NOMO-1 treated with DMSO at 0.1 percent for 48 hours (cell line): Measurements from ENCODE around the gene COL8A2.
"Not testable (repeated sequence)": the region's sequence is repeated elsewhere in the genome, so short reads cannot be mapped to it uniquely, and the experiment has no call there.

ENCODE experiments used
- DNase-seq: peaks from one replicate; lab custom pipeline; 2025; ENCODE audit not compliant: unreplicated experiment; lab: John Stamatoyannopoulos, UW

Gene COL8A2

DNA sequence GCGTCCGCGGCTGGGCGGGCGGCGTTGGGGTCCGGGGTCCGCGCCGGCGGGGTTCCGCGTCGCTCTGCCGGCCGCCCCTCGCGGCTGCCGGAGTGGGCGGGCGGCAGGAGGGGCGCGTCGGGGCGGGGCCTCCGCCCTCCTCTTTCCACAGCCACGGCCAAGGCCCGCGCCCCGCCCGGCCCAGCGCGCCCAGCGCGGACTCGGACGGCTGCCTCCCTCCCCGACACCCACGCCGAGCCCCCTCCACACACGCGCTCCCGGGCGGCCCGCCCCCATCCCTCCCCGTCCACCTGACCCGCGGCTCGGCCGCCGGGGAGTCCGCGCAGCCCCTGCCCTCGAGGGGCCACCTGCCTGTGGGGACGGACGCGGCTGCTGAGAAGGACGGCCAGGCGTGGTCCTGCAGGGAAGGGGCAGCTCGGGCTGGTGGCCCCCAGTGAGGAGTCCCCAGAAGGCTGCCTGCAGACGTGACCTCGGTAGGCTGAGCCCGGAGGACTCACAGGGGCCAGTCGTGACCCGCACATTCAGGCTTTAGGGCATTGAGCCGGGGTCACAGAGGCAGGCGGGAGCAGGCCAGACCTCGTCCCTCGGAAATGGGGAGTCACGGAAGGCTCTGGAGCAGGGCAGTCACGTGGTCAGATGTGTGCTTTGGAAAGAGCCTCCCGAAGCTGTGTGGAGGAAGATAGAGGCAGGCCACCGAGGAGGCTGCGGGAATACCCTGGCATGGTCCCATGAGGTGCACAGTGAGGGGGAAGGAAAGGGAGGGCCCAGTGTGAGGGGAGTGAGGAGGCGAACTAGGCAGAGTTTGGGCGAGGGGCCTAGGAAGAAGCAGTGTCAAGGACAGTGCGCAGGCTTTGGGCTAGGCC is at the start of gene COL8A2:
Gene COL8A2 (minus strand): TSS at position 94 of the 863 bp plus-strand sequence. CDS start 24,980 bp downstream, outside the sequence.
- DNase-seq = no peak

GRCh38 chr1:36174713-36175112 is 49.7 kb upstream of the COL8A2 start:
- DNase-seq = no peak

- no peak for DNase-seq
Measured at GRCh38 chr1:36172983-36173382, 48.0 kb upstream of the COL8A2 start.

DNA sequence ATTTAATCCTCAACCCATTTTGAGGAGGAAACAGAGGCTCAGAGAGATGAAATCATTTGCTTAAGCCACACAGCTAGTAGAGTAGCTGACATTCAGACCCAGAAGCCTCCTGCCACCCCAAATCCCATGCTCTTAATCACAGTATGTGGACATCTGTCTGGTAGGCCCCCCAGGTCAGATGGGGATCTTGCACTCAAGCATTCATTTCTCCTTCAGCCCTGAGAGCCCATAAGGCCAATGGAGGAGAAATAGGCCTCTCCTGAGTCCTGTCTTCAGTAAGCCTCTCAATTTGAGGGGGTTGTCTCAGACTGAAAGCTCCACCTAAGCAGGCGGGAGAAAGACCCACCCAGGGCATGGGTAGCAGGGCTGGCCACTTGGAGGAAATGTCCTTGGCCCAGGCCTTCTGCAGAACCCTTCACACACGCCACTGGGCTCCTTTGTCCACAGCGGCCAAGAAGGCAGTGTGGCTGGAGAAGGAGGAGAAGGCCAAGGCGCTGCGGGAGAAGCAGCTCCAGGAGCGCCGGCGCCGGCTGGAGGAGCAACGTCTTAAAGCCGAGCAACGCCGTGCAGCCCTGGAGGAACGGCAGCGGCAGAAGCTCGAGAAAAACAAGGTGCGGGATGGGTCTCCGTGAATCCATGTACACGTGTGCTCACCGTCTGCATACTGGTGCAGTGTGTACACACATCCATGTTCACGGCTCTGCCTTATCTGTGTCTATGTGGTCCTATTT is 47.2 kb upstream of the COL8A2 start:
- DNase-seq = no peak

GRCh38 chr1:36170643-36171412 is 45.8 kb upstream of the COL8A2 start:
- DNase-seq = no peak

GRCh38 chr1:36168514-36168913 is 43.5 kb upstream of the COL8A2 start:
- DNase-seq = no peak

DNA sequence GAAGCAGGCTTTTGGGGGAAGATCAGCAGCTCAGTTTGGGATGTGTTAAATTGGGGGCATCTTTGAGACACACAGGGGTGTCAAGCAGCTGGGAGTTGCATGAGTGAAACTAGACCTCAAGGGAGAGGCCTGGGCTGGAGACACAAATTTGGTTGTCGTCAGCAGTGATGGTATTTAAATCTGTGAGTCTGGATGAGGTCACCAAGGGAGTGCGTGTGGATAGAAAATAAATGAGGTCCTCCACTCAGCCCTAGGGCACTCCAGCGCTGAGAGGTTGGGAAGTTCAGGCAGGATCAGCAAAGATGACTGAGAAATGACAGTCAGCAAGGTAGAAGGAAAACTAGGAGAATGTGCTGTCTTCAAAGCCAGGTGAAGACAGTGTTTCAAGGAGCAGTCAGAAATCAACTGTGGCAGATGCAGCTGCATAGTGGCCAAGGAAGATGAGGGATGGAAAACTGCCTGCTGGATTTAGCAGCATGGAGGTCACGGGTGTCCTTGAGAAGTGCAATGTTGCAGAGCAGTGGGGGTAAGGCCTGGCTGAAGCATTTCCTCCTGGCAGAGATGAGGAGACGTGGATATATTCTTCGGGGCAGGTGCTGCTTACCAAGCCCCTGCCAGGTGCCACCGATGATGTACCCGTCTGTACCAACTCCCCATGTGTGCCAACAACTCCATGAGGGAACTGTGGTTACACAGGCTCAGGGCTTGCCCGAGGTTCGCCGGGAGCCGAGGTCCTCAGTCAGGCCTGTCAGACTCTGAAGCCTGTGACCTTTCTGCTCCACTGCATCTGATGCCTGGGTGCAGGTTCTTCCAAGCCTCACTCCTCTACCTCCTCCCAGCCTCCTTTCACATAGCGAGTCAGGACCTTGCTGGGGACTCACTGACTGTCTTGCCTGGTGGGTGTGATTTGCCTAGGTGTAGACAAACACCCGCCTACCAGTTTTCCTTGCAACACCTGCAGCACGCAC is 42.2 kb upstream of the COL8A2 start:
- no peak for DNase-seq

GRCh38 chr1:36166136-36166535 is 41.1 kb upstream of the COL8A2 start:
- DNase-seq = no peak

- no peak for DNase-seq
Measured at GRCh38 chr1:36165145-36165544, 40.1 kb upstream of the COL8A2 start.

GRCh38 chr1:36164361-36164760 is 39.3 kb upstream of the COL8A2 start:
- DNase-seq = no peak

GRCh38 chr1:36163426-36163825 is 38.4 kb upstream of the COL8A2 start:
- no peak for DNase-seq

- no peak for DNase-seq
Measured at GRCh38 chr1:36162680-36163239, 37.7 kb upstream of the COL8A2 start.

- peak; percentile 86 for DNase-seq
Measured at GRCh38 chr1:36161641-36162531, 36.9 kb upstream of the COL8A2 start.

DNA sequence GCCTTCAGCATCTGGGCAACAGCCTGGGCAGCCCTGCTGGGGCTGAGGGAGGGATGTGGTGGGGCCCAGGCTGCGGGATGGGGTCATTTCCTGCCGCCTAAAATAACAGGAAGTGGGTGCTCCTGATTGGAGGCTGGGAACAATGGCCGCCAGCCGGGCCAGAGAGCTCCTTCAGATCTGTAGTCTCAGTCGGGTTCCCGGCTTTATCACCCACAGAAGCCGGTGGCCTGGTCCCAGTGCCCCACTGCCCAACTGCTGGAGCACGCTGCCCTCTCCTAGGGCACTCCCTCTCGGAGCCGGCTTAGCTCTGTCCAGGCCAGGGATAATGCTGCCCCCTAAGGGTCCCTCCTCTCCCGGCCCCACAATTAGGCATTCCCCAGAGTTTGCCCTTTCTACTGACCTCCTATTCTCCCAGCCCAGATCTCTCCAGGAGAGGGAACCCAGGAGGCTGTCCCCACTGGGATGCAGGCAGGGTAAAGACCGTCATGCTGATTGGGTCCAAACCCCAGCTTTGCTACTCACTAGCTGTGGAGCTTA is 36.0 kb upstream of the COL8A2 start:
- DNase-seq = peak; percentile 62

GRCh38 chr1:36160388-36160948 is 35.4 kb upstream of the COL8A2 start:
- no peak for DNase-seq

- DNase-seq = no peak
Measured at GRCh38 chr1:36159614-36160387, 34.8 kb upstream of the COL8A2 start.

GRCh38 chr1:36158827-36159252 is 33.8 kb upstream of the COL8A2 start:
- DNase-seq = not testable (repeated sequence)
